ENCODE results near the gene CNFN.
"Not testable (repeated sequence)": the region's sequence is repeated elsewhere in the genome, so short reads cannot be mapped to it uniquely, and the experiment has no call there.

Gene CNFN

GRCh38 chr19:42350417-42350816, 39.7 kb downstream of the CNFN start:
- Histone ChIP-seq H3K9ac (ENCODE audit: low read depth, low read length) (no peak overlapping the region), H3K27ac (ENCODE audit: low read depth, low read length) (no peak overlapping the region), H3K4me3 (ENCODE audit: low read depth, low read length) (no peak overlapping the region), H3K27me3 (ENCODE audit: control insufficient read depth, insufficient read depth, low read length) (no peaks in the 10 kb centered on the region), H3K9me3 (ENCODE audit: control insufficient read depth, insufficient read depth, low read length) (no peaks in the 10 kb centered on the region), H3K36me3 (ENCODE audit: control insufficient read depth, insufficient read depth, low read length) (peaks cover 26% of the 10 kb centered on the region), H3K4me1 (ENCODE audit: control insufficient read depth, insufficient read depth, low read length) (no peaks in the 10 kb centered on the region)

GRCh38 chr19:42349378-42350107, 40.6 kb downstream of the CNFN start:
- Histone ChIP-seq H3K4me3 (ENCODE audit: low read depth, low read length) (no peak overlapping the region), H3K36me3 (ENCODE audit: control insufficient read depth, insufficient read depth, low read length) (peaks cover 26% of the 10 kb centered on the region), H3K9me3 (ENCODE audit: control insufficient read depth, insufficient read depth, low read length) (no peaks in the 10 kb centered on the region), H3K9ac (ENCODE audit: low read depth, low read length) (no peak overlapping the region), H3K27ac (ENCODE audit: low read depth, low read length) (no peak overlapping the region), H3K27me3 (ENCODE audit: control insufficient read depth, insufficient read depth, low read length) (no peaks in the 10 kb centered on the region), H3K4me1 (ENCODE audit: control insufficient read depth, insufficient read depth, low read length) (no peaks in the 10 kb centered on the region)

GRCh38 chr19:42348211-42348610, 41.9 kb downstream of the CNFN start:
- H3K9me3 ChIP-seq (ENCODE audit: control insufficient read depth, insufficient read depth, low read length), result no peaks in the 10 kb centered on the region
- no peak overlapping the region for H3K27ac ChIP-seq (ENCODE audit: low read depth, low read length)
- peaks cover 21% of the 10 kb centered on the region for H3K36me3 ChIP-seq (ENCODE audit: control insufficient read depth, insufficient read depth, low read length)
- no peaks in the 10 kb centered on the region for H3K4me1 ChIP-seq (ENCODE audit: control insufficient read depth, insufficient read depth, low read length)
- H3K9ac ChIP-seq (ENCODE audit: low read depth, low read length), result no peak overlapping the region
- H3K27me3 ChIP-seq (ENCODE audit: control insufficient read depth, insufficient read depth, low read length), result no peaks in the 10 kb centered on the region
- H3K4me3 ChIP-seq (ENCODE audit: low read depth, low read length), result no peak overlapping the region

GRCh38 chr19:42345191-42345812, 44.8 kb downstream of the CNFN start:
- H3K27me3 ChIP-seq (ENCODE audit: control insufficient read depth, insufficient read depth, low read length), result no peaks in the 10 kb centered on the region
- H3K4me1 ChIP-seq (ENCODE audit: control insufficient read depth, insufficient read depth, low read length), result no peaks in the 10 kb centered on the region
- H3K4me3 ChIP-seq (ENCODE audit: low read depth, low read length), result no peak overlapping the region
- H3K27ac ChIP-seq (ENCODE audit: low read depth, low read length), result no peak overlapping the region
- no peak overlapping the region for H3K9ac ChIP-seq (ENCODE audit: low read depth, low read length)
- peaks cover 20% of the 10 kb centered on the region for H3K36me3 ChIP-seq (ENCODE audit: control insufficient read depth, insufficient read depth, low read length)
- no peaks in the 10 kb centered on the region for H3K9me3 ChIP-seq (ENCODE audit: control insufficient read depth, insufficient read depth, low read length)

- no peak overlapping the region for H3K27ac ChIP-seq (ENCODE audit: low read depth, low read length)
- H3K9me3 ChIP-seq (ENCODE audit: control insufficient read depth, insufficient read depth, low read length), result no peaks in the 10 kb centered on the region
- no peak overlapping the region for H3K9ac ChIP-seq (ENCODE audit: low read depth, low read length)
- no peaks in the 10 kb centered on the region for H3K27me3 ChIP-seq (ENCODE audit: control insufficient read depth, insufficient read depth, low read length)
- H3K36me3 ChIP-seq (ENCODE audit: control insufficient read depth, insufficient read depth, low read length), result peaks cover 20% of the 10 kb centered on the region
- H3K4me1 ChIP-seq (ENCODE audit: control insufficient read depth, insufficient read depth, low read length), result no peaks in the 10 kb centered on the region
- H3K4me3 ChIP-seq (ENCODE audit: low read depth, low read length), result no peak overlapping the region
These were observed 45.7 kb downstream of the CNFN start for GRCh38 chr19:42344336-42344893.

GRCh38 chr19:42343344-42344110, 46.6 kb downstream of the CNFN start:
- Histone ChIP-seq H3K27ac (ENCODE audit: low read depth, low read length) (no peak overlapping the region), H3K36me3 (ENCODE audit: control insufficient read depth, insufficient read depth, low read length) (peaks cover 20% of the 10 kb centered on the region), H3K9ac (ENCODE audit: low read depth, low read length) (no peak overlapping the region), H3K4me1 (ENCODE audit: control insufficient read depth, insufficient read depth, low read length) (no peaks in the 10 kb centered on the region), H3K9me3 (ENCODE audit: control insufficient read depth, insufficient read depth, low read length) (no peaks in the 10 kb centered on the region), H3K4me3 (ENCODE audit: low read depth, low read length) (no peak overlapping the region), H3K27me3 (ENCODE audit: control insufficient read depth, insufficient read depth, low read length) (no peaks in the 10 kb centered on the region)

GRCh38 chr19:42339922-42340321, 50.2 kb downstream of the CNFN start:
- H3K9ac ChIP-seq (ENCODE audit: low read depth, low read length); H3K4me3 ChIP-seq (ENCODE audit: low read depth, low read length); H3K27me3 ChIP-seq (ENCODE audit: control insufficient read depth, insufficient read depth, low read length); H3K27ac ChIP-seq (ENCODE audit: low read depth, low read length); H3K9me3 ChIP-seq (ENCODE audit: control insufficient read depth, insufficient read depth, low read length); H3K4me1 ChIP-seq (ENCODE audit: control insufficient read depth, insufficient read depth, low read length): not testable (repeated sequence)
- peaks cover 24% of the 10 kb centered on the region for H3K36me3 ChIP-seq (ENCODE audit: control insufficient read depth, insufficient read depth, low read length)

GRCh38 chr19:42339126-42339860, 50.8 kb downstream of the CNFN start:
- H3K4me3 ChIP-seq (ENCODE audit: low read depth, low read length); H3K9me3 ChIP-seq (ENCODE audit: control insufficient read depth, insufficient read depth, low read length); H3K4me1 ChIP-seq (ENCODE audit: control insufficient read depth, insufficient read depth, low read length); H3K9ac ChIP-seq (ENCODE audit: low read depth, low read length); H3K27ac ChIP-seq (ENCODE audit: low read depth, low read length); H3K27me3 ChIP-seq (ENCODE audit: control insufficient read depth, insufficient read depth, low read length): not testable (repeated sequence)
- H3K36me3 ChIP-seq (ENCODE audit: control insufficient read depth, insufficient read depth, low read length), result peaks cover 24% of the 10 kb centered on the region
